HG03135 (cell line): ENCODE measurements around the gene ZP2.
"Not testable (repeated sequence)": the region's sequence is repeated elsewhere in the genome, so short reads cannot be mapped to it uniquely, and the experiment has no call there.

Experiments used
- ATAC-seq: cut with Tn5 transposase; IDR thresholded peaks from one replicate; pipeline ENCODE4 v1.9.1; 2021; ENCODE audit warnings: mild to moderate bottlenecking, moderate library complexity; ENCODE audit not compliant: unreplicated experiment

ZP2 gene

GRCh38 chr16:21153124-21153729, 58.1 kb downstream of the ZP2 start:
- not testable (repeated sequence) for ATAC-seq

- ATAC-seq, result not testable (repeated sequence)
These were observed 59.0 kb downstream of the ZP2 start for GRCh38 chr16:21152160-21153030.

DNA sequence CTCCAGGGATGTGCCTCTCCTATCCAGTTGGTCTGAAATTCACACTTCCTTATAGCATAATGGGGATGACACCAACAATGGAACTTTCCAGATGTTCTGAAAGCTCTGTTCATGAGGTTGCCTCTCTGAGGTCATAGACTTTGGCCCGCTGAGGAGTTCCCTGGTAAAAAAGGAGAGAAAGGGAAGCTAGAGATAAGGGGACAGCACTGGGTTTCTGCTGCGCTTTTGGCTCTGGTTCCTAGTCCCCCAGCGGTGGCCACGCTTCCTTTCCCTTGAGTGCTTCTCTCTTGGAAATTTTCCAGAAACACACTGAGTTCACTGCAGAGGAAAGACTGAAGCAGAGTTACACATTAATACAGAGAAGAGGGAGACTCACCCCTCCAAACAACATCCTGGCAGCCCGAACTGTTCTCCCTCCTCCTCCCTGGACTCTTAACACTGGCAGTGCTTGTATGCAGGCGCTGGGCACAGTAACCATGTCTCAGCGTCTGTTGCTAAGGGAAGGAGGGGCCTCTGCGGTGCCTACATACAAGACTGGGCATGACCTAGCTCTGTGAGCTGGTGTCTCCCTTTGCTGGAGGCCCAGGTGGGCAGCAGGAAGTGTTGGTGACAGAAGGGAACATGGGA, 60.9 kb downstream of the ZP2 start, which contains the start of gene DNAH3:
DNAH3 (minus strand) TSS at position 472 of the 627 bp plus-strand sequence. CDS start 527 bp downstream, outside the sequence.
- ATAC-seq, result no peak
